PC-9 (cell line): Measurements from ENCODE around the gene SLC22A3.

Experiments used
- EZH2 ChIP-seq: fragments of 200-600 bp; sonication (generic); IDR thresholded peaks from 2 replicates; pipeline ENCODE4 v1.8.0; 2017; ENCODE audit warnings: antibody characterized with exemption, low read depth
- TF ChIP-seq, protein P1 (sequence below): fragments of 200-600 bp; sonication (generic); conservative IDR thresholded peaks from 2 replicates; pipeline ENCODE4 v1.6.1; 2017; ENCODE audit warnings: mixed run types, antibody characterized with exemption, mild to moderate bottlenecking, moderate library complexity

DNA sequence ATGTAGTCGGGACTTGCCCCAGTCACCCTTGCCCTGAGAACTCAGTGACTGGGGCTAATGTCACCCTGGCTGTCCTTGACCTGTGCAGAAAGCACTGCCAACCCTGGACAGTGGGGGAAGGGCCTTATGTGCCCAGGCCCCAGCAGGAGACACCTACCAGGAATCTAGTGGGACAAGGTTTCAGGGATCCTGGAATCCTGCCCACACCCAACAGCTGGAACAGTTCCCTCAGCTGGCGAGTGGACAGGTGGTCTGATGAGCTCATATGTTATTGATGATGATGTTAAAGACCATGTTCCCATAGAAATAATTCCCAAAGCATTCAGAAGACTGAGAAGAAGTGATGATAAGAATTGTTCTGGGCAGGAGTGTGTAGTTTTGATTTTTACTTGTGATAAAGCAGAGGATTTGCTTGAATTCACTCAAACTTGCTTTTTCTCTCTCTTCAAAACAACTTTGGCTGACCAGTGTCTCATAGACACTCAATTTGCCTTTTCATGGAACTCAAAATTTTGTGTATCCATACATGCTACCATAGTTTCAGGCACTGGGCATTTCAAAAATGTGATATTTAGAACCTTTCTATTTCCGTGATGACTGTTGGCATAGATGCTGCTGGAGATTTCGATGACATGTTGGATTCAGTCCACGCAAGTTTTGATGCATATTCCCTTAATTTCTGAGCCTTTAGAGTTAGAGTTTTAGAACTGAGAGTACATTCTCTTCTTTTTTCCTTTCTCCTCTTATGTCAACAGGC, 79.3 kb downstream of the SLC22A3 start:
- no peak for TF ChIP-seq EZH2
- TF ChIP-seq, protein P1, sequence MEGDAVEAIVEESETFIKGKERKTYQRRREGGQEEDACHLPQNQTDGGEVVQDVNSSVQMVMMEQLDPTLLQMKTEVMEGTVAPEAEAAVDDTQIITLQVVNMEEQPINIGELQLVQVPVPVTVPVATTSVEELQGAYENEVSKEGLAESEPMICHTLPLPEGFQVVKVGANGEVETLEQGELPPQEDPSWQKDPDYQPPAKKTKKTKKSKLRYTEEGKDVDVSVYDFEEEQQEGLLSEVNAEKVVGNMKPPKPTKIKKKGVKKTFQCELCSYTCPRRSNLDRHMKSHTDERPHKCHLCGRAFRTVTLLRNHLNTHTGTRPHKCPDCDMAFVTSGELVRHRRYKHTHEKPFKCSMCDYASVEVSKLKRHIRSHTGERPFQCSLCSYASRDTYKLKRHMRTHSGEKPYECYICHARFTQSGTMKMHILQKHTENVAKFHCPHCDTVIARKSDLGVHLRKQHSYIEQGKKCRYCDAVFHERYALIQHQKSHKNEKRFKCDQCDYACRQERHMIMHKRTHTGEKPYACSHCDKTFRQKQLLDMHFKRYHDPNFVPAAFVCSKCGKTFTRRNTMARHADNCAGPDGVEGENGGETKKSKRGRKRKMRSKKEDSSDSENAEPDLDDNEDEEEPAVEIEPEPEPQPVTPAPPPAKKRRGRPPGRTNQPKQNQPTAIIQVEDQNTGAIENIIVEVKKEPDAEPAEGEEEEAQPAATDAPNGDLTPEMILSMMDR = no peak
